Diencephalon (tissue), 1 donor: ENCODE results near the gene HTR1B. TPM values are rescaled to one million over a fixed set of nuclear protein-coding genes. Genes with fewer than 3 reads are reported as not detected.

Experiments
- total RNA-seq: library from RNA; depleted of rRNA; stranded (reverse); fragments of >200 nt; gene quantifications from one replicate; pipeline ENCODE4 v1.2.3, GENCODE V29; 2014

HTR1B gene, protein sequence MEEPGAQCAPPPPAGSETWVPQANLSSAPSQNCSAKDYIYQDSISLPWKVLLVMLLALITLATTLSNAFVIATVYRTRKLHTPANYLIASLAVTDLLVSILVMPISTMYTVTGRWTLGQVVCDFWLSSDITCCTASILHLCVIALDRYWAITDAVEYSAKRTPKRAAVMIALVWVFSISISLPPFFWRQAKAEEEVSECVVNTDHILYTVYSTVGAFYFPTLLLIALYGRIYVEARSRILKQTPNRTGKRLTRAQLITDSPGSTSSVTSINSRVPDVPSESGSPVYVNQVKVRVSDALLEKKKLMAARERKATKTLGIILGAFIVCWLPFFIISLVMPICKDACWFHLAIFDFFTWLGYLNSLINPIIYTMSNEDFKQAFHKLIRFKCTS
- 9.2 TPM for total RNA-seq

DNA sequence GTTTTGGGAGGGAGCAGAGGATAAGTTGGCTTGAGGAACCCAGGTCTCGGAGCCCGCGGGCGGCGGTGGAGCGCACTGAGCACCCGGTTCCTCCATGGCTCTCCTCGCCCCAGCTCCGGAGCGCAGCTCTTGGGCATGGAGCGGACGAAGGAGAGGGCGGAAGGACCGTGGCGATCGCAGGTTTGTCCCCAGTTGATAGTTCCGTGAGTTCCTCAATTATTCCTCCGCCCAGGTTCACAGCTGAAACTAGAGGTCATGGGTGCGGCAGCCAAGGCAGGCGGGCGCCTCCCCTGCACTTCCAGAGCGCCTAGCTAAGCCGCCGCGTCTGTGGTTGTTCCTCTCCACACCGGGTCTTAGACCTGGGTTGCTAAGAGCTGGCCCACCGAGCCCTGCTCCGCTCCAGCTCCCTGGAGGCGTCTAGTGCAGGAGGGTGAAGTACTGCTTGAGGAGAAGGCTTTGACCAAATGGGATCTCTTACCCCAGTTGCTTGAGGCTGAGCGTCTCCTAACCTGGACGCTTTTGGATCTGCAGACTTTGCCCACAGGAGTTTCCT is at the start of gene HTR1B:
Gene HTR1B, minus strand, starts transcription at position 184 of the 553 bp plus-strand sequence. Its CDS starts 88 bp downstream, at position 96.

Other genes with a start within 250 kb of the HTR1B start
- gene MEI4, start 189.5 kb upstream of the HTR1B start, total RNA-seq, result 2.1 TPM